H9 (cell line): ENCODE results near the gene STK32B. TPM values are rescaled to one million over a fixed set of nuclear protein-coding genes. Genes with fewer than 3 reads are reported as not detected.

ENCODE experiments used
- DNase-seq: peaks from one replicate; pipeline ENCODE4 v3.0.0-alpha.2; 2017
- H2AFZ ChIP-seq: one replicate; pipeline ENCODE4 v1.6.1; 2013; ENCODE audit warnings: mild to moderate bottlenecking, low read length, control low read depth, moderate library complexity
- H2AK5ac ChIP-seq: 2 replicates; pipeline ENCODE4 v1.6.1; 2013; ENCODE audit warnings: low read length, control low read depth, mixed read lengths; ENCODE audit not compliant: insufficient read length
- H2BK120ac ChIP-seq: one replicate; pipeline ENCODE4 v1.6.1; 2013; ENCODE audit warnings: low read depth, mild to moderate bottlenecking, low read length, control low read depth, inconsistent platforms; ENCODE audit not compliant: poor library complexity, severe bottlenecking
- H2BK12ac ChIP-seq: 2 replicates; pipeline ENCODE4 v1.6.1; 2013; ENCODE audit warnings: low read length, control low read depth, mixed read lengths, low read depth; ENCODE audit not compliant: insufficient read length
- H2BK15ac ChIP-seq: 2 replicates; pipeline ENCODE4 v1.6.1; 2013; ENCODE audit warnings: low read depth, low read length, control low read depth
- H2BK20ac ChIP-seq: one replicate; pipeline ENCODE4 v1.6.1; 2013; ENCODE audit warnings: low read depth, mild to moderate bottlenecking, low read length, control low read depth, inconsistent platforms; ENCODE audit not compliant: poor library complexity, severe bottlenecking
- H2BK5ac ChIP-seq: 2 replicates; pipeline ENCODE4 v1.6.1; 2013; ENCODE audit warnings: low read length, control low read depth, mixed read lengths; ENCODE audit not compliant: insufficient read length
- H3K14ac ChIP-seq: 2 replicates; pipeline ENCODE4 v1.6.1; 2013; ENCODE audit warnings: low read length, control low read depth; ENCODE audit not compliant: insufficient read depth
- H3K18ac ChIP-seq: 2 replicates; pipeline ENCODE4 v1.6.1; 2013; ENCODE audit warnings: low read depth, mild to moderate bottlenecking, mixed read lengths, low read length, control low read depth; ENCODE audit not compliant: insufficient read length
- H3K23ac ChIP-seq: 2 replicates; pipeline ENCODE4 v1.6.1; 2013; ENCODE audit warnings: low read length, control low read depth, mixed read lengths, low read depth; ENCODE audit not compliant: insufficient read length
- H3K23me2 ChIP-seq: 2 replicates; pipeline ENCODE4 v1.6.1; 2013; ENCODE audit warnings: low read depth, mild to moderate bottlenecking, mixed read lengths, low read length, control low read depth; ENCODE audit not compliant: insufficient read length, poor library complexity, severe bottlenecking
- H3K27ac ChIP-seq: 2 replicates; pipeline ENCODE4 v1.5.1; 2013; ENCODE audit warnings: low read length, control low read depth, mixed read lengths, low read depth; ENCODE audit not compliant: insufficient read length
- H3K27me3 ChIP-seq: 2 replicates; pipeline ENCODE4 v1.6.1; 2013; ENCODE audit warnings: low read length, control low read depth, inconsistent platforms; ENCODE audit not compliant: insufficient read depth
- H3K4ac ChIP-seq: 2 replicates; pipeline ENCODE4 v1.6.1; 2013; ENCODE audit warnings: low read depth, mild to moderate bottlenecking, control low read depth, inconsistent platforms, low read length, moderate library complexity
- H3K4me1 ChIP-seq: 2 replicates; pipeline ENCODE4 v1.6.1; 2013; ENCODE audit warnings: low read length, control low read depth, inconsistent platforms; ENCODE audit not compliant: insufficient read depth
- H3K4me2 ChIP-seq: 2 replicates; pipeline ENCODE4 v1.6.1; 2013; ENCODE audit warnings: low read length, control low read depth, mixed read lengths; ENCODE audit not compliant: insufficient read length, insufficient read depth
- H3K56ac ChIP-seq: 2 replicates; pipeline ENCODE4 v1.6.1; 2013; ENCODE audit warnings: low read depth, mild to moderate bottlenecking, mixed read lengths, low read length, control low read depth; ENCODE audit not compliant: insufficient read length
- H3K79me1 ChIP-seq: 2 replicates; pipeline ENCODE4 v1.6.1; 2013; ENCODE audit warnings: low read depth, mild to moderate bottlenecking, moderate library complexity, low read length, control low read depth, inconsistent platforms; ENCODE audit not compliant: insufficient read depth, poor library complexity, severe bottlenecking
- H3K79me2 ChIP-seq: 2 replicates; pipeline ENCODE4 v1.6.1; 2013; ENCODE audit warnings: low read length, control low read depth, inconsistent platforms; ENCODE audit not compliant: insufficient read depth
- H3K9ac ChIP-seq: 2 replicates; pipeline ENCODE4 v1.6.1; 2013; ENCODE audit warnings: low read length, control low read depth, mixed read lengths; ENCODE audit not compliant: insufficient read length; ENCODE audit errors: extremely low read depth
- H3K9me3 ChIP-seq: one replicate; pipeline ENCODE4 v1.6.1; 2013; ENCODE audit warnings: low read depth, low read length, inconsistent platforms; ENCODE audit not compliant: control insufficient read depth
- H3T11ph ChIP-seq: one replicate; pipeline ENCODE4 v1.6.1; 2013; ENCODE audit warnings: mild to moderate bottlenecking, low read length, control low read depth, inconsistent platforms
- H4K20me1 ChIP-seq: one replicate; pipeline ENCODE4 v1.6.1; 2013; ENCODE audit not compliant: control insufficient read depth, insufficient read length, insufficient read depth
- H4K5ac ChIP-seq: 2 replicates; pipeline ENCODE4 v1.6.1; 2013; ENCODE audit warnings: low read depth, mild to moderate bottlenecking, mixed read lengths, low read length, control low read depth; ENCODE audit not compliant: insufficient read length
- H4K8ac ChIP-seq: replicated peaks from 2 replicates; pipeline ENCODE4 v1.6.1; 2013; ENCODE audit warnings: low read length, control low read depth, mixed read lengths, low read depth; ENCODE audit not compliant: insufficient read length
- H4K91ac ChIP-seq: 2 replicates; pipeline ENCODE4 v1.6.1; 2013; ENCODE audit warnings: low read depth, mild to moderate bottlenecking, moderate library complexity, mixed read lengths, low read length, control low read depth; ENCODE audit not compliant: insufficient read length
- H3K27ac Mint-ChIP-seq, 3 experiments: 2 replicates in 2 of 3; 3 replicates in 1 of 3; pipeline ENCODE4 v1.8.0; 2020 to 2021; ENCODE audit warnings: mixed read lengths in 3 of 3, mild to moderate bottlenecking in 1 of 3, moderate library complexity in 1 of 3
- H3K27me3 Mint-ChIP-seq: 2 replicates; pipeline ENCODE4 v1.8.0; 2021; ENCODE audit warnings: low read depth, mild to moderate bottlenecking, moderate library complexity, mixed read lengths
- H3K36me3 Mint-ChIP-seq, 3 experiments: 2 replicates in 2 of 3; 3 replicates in 1 of 3; pipeline ENCODE4 v1.8.0; 2020 to 2021; ENCODE audit warnings: low read depth in 3 of 3, mixed read lengths in 3 of 3; ENCODE audit not compliant: insufficient read depth in 1 of 3
- H3K4me1 Mint-ChIP-seq, 2 experiments: 2 replicates each; pipeline ENCODE4 v1.8.0; 2020; ENCODE audit warnings: mixed read lengths in 2 of 2
- H3K4me3 Mint-ChIP-seq, 2 experiments: 2 replicates in 1 of 2; 3 replicates in 1 of 2; pipeline ENCODE4 v1.8.0; 2020 to 2021; ENCODE audit warnings: mild to moderate bottlenecking in 2 of 2, mixed read lengths in 2 of 2, moderate library complexity in 1 of 2
- H3K9me3 Mint-ChIP-seq, 2 experiments: 2 replicates in 1 of 2; 3 replicates in 1 of 2; pipeline ENCODE4 v1.8.0; 2020; ENCODE audit warnings: mild to moderate bottlenecking in 2 of 2, mixed read lengths in 2 of 2, moderate library complexity in 1 of 2
- WGBS: extraction: QIAGEN DNeasy Blood & Tissue Kit; methylation state at CpG from one replicate; pipeline ENCODE4 v1.1.7; 2013; ENCODE audit warnings: missing lambda C conversion rate, low lambda C conversion rate, mixed read lengths; ENCODE audit not compliant: insufficient read length; ENCODE audit errors: extremely low coverage; 5-methylcytosine and 5-hydroxymethylcytosine counted together
- total RNA-seq: library from RNA; stranded (reverse); gene quantifications from 2 replicates; pipeline ENCODE4 v1.2.1, GENCODE V29; 2021
- TF ChIP-seq, protein P1 (sequence below): fragments of 200-600 bp; sonication (generic); conservative IDR thresholded peaks from 3 replicates; pipeline ENCODE4 v1.8.0; 2021; ENCODE audit warnings: antibody characterized with exemption, mild to moderate bottlenecking

The STK32B gene
- total RNA-seq, 1 experiment from 2014 or later = 1.0 TPM

DNA sequence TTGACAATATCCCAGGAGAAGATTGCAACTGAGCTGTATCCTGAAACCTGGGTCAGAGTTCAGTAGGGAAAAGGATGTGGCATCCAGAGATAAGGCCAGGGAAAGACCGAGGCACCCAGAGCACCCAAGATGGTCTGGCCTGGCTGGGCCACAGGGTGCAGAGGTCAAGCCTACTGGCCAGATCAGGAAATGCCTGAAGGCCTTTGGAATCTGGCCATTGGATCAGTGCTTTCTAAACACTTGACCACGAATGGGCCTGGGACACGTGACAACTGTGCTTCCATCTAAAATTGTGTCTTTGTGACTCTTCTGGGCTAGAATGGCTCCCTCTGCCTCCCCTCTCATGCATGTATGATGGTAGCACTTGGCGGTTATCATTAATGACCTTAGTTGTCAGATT is 340.2 kb downstream of the STK32B start:
- Histone ChIP-seq H2BK20ac (no peak overlapping the region), H4K20me1 (no peaks in the 10 kb centered on the region), H4K5ac (no peak overlapping the region), H3K9ac (no peak overlapping the region), H3K9me3 (no peaks in the 10 kb centered on the region), H3K79me1 (no peaks in the 10 kb centered on the region), H2BK5ac (no peak overlapping the region), H3K4me2 (no peak overlapping the region), H2BK120ac (no peak overlapping the region), H3K4ac (no peak overlapping the region), H2AFZ (no peak overlapping the region), H4K8ac (no peak overlapping the region), H3K27ac (no peak overlapping the region), H3K18ac (no peak overlapping the region), H3K14ac (no peak overlapping the region), H3K56ac (no peak overlapping the region), H3K79me2 (no peaks in the 10 kb centered on the region), H3K4me1 (no peaks in the 10 kb centered on the region), H3K27me3 (no peaks in the 10 kb centered on the region), H3K23me2 (no peaks in the 10 kb centered on the region), H3K23ac (no peak overlapping the region), H2AK5ac (no peak overlapping the region), H2BK15ac (no peak overlapping the region), H4K91ac (no peak overlapping the region), H3T11ph (no peak overlapping the region), H2BK12ac (no peak overlapping the region)
- TF ChIP-seq, protein P1, sequence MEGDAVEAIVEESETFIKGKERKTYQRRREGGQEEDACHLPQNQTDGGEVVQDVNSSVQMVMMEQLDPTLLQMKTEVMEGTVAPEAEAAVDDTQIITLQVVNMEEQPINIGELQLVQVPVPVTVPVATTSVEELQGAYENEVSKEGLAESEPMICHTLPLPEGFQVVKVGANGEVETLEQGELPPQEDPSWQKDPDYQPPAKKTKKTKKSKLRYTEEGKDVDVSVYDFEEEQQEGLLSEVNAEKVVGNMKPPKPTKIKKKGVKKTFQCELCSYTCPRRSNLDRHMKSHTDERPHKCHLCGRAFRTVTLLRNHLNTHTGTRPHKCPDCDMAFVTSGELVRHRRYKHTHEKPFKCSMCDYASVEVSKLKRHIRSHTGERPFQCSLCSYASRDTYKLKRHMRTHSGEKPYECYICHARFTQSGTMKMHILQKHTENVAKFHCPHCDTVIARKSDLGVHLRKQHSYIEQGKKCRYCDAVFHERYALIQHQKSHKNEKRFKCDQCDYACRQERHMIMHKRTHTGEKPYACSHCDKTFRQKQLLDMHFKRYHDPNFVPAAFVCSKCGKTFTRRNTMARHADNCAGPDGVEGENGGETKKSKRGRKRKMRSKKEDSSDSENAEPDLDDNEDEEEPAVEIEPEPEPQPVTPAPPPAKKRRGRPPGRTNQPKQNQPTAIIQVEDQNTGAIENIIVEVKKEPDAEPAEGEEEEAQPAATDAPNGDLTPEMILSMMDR = no peak
- DNase-seq = no peak
- H3K9me3 Mint-ChIP-seq = peaks cover 3 to 8% of the 10 kb centered on the region in 2 experiments; a peak in 4 of 5 replicates
- peaks cover 7% of the 10 kb centered on the region for H3K27me3 Mint-ChIP-seq
- no peak overlapping the region for H3K27ac Mint-ChIP-seq
- peaks cover 0 to 7% (median 5%) of the 10 kb centered on the region in 3 experiments; a peak in 2 of 7 replicates for H3K36me3 Mint-ChIP-seq
- H3K4me1 Mint-ChIP-seq = peaks cover 8 to 9% of the 10 kb centered on the region in 2 experiments
- WGBS = no CpG with 5 or more reads among the region's 4 CpGs
- no peak overlapping the region for H3K4me3 Mint-ChIP-seq
